ENCODE measurements around the gene ANXA6.

DNA sequence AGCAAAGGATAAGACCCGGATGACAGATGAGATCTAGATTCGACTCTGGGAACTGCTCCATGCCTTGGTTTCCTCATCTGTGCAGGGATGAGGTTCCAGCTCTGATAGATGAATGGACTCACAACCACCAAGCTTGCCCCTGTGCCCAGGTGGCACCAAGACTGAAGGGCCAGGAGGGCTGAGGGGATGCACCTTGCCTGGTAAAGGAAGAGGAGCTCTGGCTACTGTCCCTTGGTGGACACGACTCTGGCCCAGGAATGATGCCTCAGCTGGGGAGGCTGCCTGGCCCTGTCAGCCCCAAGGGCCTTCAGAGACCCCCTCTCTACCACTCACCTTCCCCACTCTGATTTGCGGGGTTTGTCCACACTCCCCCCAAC is 24.9 kb upstream of the ANXA6 start:
- TF ChIP-seq, protein P1, sequence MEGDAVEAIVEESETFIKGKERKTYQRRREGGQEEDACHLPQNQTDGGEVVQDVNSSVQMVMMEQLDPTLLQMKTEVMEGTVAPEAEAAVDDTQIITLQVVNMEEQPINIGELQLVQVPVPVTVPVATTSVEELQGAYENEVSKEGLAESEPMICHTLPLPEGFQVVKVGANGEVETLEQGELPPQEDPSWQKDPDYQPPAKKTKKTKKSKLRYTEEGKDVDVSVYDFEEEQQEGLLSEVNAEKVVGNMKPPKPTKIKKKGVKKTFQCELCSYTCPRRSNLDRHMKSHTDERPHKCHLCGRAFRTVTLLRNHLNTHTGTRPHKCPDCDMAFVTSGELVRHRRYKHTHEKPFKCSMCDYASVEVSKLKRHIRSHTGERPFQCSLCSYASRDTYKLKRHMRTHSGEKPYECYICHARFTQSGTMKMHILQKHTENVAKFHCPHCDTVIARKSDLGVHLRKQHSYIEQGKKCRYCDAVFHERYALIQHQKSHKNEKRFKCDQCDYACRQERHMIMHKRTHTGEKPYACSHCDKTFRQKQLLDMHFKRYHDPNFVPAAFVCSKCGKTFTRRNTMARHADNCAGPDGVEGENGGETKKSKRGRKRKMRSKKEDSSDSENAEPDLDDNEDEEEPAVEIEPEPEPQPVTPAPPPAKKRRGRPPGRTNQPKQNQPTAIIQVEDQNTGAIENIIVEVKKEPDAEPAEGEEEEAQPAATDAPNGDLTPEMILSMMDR (IDR thresholded peaks at IDR 0.05; ENCODE audit: insufficient read depth, low read depth, low read length) = no peak
- no peak for TF ChIP-seq EZH2 (IDR thresholded peaks at IDR 0.05; ENCODE audit: insufficient read depth, low read length)
